Uterus (tissue), 2 donors: ENCODE data around the gene ABCA5.

Experiments
- CTCF ChIP-seq, 4 experiments: fragments of 200-600 bp in 2 of 4; fragments of 450-650 bp in 2 of 4; sonication (generic) in 2 of 4; IDR thresholded peaks; one replicate each; pipeline ENCODE4 v1.5.1; 2016 to 2019; ENCODE audit warnings: antibody characterized with exemption in 4 of 4, mild to moderate bottlenecking in 2 of 4, moderate library complexity in 1 of 4
- POLR2A ChIP-seq, 2 donors: fragments of 450-650 bp; IDR thresholded peaks; one replicate each; pipeline ENCODE4 v1.6.1; 2016; ENCODE audit warnings: antibody characterized with exemption in 2 of 2, mild to moderate bottlenecking in 1 of 2, moderate library complexity in 1 of 2

- TF ChIP-seq CTCF (IDR thresholded peaks at IDR 0.05), result no peak
- TF ChIP-seq POLR2A (IDR thresholded peaks at IDR 0.05), result no peak
Measured at GRCh38 chr17:69265873-69266272, 61.1 kb downstream of the ABCA5 start.
